Mucosa of descending colon (tissue), 3 donors: ENCODE results near the gene ELL. TPM values are rescaled to one million over a fixed set of nuclear protein-coding genes. Genes with fewer than 3 reads are reported as not detected.
A peak's percentile ranks its signal among the peaks of the same experiment; 100 is the strongest.

ENCODE experiments used
- ATAC-seq: fragments of 200-7000 bp; cut with Tn5 transposase; one replicate; pipeline ENCODE4 v1.9.1; 2020; ENCODE audit warnings: mild to moderate bottlenecking, moderate library complexity
- DNase-seq, 3 donors: peaks; one replicate each; pipeline ENCODE4 v3.0.0-alpha.2; 2020
- H3K36me3 ChIP-seq: fragments of 200-600 bp; one replicate; pipeline ENCODE4 v1.8.0; 2021; ENCODE audit warnings: low read depth, mild to moderate bottlenecking
- H3K4me1 ChIP-seq: fragments of 200-600 bp; one replicate; pipeline ENCODE4 v1.8.0; 2021; ENCODE audit warnings: low read depth, mild to moderate bottlenecking
- H3K4me3 ChIP-seq: fragments of 200-600 bp; one replicate; pipeline ENCODE4 v1.8.0; 2021; ENCODE audit warnings: mild to moderate bottlenecking
- H3K9me3 ChIP-seq: fragments of 200-600 bp; one replicate; pipeline ENCODE4 v1.8.0; 2021; ENCODE audit warnings: mild to moderate bottlenecking
- intact Hi-C, 2 donors: fragments of 100-400 bp; cut with DNase I in 1 of 2; cut with micrococcal nuclease in 1 of 2; formaldehyde crosslinking; loops; one replicate each; pipeline versions ENCODE4 v1.11.0 to v1.11.1; 2022; cut with DNase I, micrococcal nuclease
- total RNA-seq, 3 donors: library from RNA; stranded (reverse); fragmentation: NEBNext Ultra II Directional in 2 of 3; extraction: Animal tissue kit (Norgen Biotek cat#: 25700) in 2 of 3; gene quantifications; one replicate each; pipeline versions ENCODE4 v1.2.1 to v1.2.4, GENCODE V29; 2021 to 2023
- TF ChIP-seq, protein P1 (sequence below): fragments of 200-600 bp; IDR thresholded peaks from one replicate; pipeline ENCODE4 v1.8.0; 2022; ENCODE audit warnings: antibody characterized with exemption, mild to moderate bottlenecking
- donor health status: DM: no; HTN: no; CAD: no; lungs with moderate emphysema.
- donor health status: DM: no; HTN: no; CAD: no.
- donor health status: DM: no; HTN: yes; CAD: no.

ELL gene
- total RNA-seq, 3 donors from 2014 or later: 17.8 to 21.6 (median 18.9) TPM

GRCh38 chr19:18464646-18465045, 57.2 kb downstream of the ELL start:
- no peaks in the 10 kb centered on the region for H3K9me3 ChIP-seq
- ATAC-seq: peak; percentile 63
- TF ChIP-seq, protein P1, sequence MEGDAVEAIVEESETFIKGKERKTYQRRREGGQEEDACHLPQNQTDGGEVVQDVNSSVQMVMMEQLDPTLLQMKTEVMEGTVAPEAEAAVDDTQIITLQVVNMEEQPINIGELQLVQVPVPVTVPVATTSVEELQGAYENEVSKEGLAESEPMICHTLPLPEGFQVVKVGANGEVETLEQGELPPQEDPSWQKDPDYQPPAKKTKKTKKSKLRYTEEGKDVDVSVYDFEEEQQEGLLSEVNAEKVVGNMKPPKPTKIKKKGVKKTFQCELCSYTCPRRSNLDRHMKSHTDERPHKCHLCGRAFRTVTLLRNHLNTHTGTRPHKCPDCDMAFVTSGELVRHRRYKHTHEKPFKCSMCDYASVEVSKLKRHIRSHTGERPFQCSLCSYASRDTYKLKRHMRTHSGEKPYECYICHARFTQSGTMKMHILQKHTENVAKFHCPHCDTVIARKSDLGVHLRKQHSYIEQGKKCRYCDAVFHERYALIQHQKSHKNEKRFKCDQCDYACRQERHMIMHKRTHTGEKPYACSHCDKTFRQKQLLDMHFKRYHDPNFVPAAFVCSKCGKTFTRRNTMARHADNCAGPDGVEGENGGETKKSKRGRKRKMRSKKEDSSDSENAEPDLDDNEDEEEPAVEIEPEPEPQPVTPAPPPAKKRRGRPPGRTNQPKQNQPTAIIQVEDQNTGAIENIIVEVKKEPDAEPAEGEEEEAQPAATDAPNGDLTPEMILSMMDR: no peak
- intact Hi-C loops: no loop called here
- DNase-seq: peak in 2 of 3 donors; percentile 70 to 80
- H3K4me1 ChIP-seq: peaks cover 32% of the 10 kb centered on the region
- no peak overlapping the region for H3K4me3 ChIP-seq
- H3K36me3 ChIP-seq: no peaks in the 10 kb centered on the region

GRCh38 chr19:18461471-18461870, 60.4 kb downstream of the ELL start:
- TF ChIP-seq, protein P1: no peak
- Histone ChIP-seq H3K4me1 (peaks cover 29% of the 10 kb centered on the region), H3K9me3 (no peaks in the 10 kb centered on the region), H3K36me3 (no peaks in the 10 kb centered on the region), H3K4me3 (no peak overlapping the region)
- intact Hi-C loops: no loop called here
- DNase-seq (peak in 1 of 3 donors; percentile 58), ATAC-seq (no peak)

- Histone ChIP-seq H3K9me3 (no peaks in the 10 kb centered on the region), H3K4me3 (no peak overlapping the region), H3K36me3 (no peaks in the 10 kb centered on the region), H3K4me1 (peaks cover 29% of the 10 kb centered on the region)
- intact Hi-C loops: no loop called here
- TF ChIP-seq, protein P1: no peak
- no peak for DNase-seq
- no peak for ATAC-seq
Measured at GRCh38 chr19:18460900-18461299, 61.0 kb downstream of the ELL start.

DNA sequence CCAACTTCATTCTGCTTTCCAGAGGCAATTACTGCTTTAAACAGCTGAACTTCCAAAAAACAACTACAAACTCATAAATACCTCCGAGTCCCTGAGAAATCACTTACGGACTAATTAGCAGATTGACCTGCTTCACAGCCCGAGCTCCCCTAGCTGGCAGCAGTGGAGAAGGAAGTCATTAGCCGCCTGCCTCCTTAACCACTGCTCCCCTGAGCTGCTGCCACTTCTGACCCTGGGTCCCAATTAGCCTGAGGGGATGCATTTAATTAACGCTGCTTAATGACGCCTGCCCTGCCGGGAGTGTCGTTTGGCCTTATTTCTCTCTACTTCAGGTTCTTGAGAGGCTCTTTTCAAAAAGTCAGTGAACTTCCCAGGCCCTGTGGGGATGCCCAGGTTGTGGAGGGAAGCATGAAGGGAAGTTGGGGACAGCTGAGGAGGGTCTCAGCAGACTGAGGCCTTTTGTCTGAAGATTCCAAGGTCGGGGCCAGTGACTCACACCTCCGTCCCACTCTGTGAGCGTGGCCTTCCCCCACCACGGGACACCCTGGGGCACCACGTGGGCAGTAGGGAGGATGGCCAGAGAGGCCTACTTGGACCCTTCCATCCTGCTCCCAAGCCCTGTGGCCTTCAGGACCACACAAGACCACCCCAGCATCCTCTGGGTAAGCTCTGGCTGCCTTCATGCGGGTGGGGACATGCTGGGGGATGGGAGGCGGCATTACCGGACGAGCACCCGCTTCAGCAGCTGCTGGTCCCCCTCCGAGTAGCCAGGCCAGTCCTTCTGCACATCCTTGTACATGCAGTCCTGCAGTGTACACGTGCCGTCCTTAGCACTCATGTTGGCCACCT, 64.2 kb downstream of the ELL start:
- DNase-seq (peak in 1 of 3 donors; percentile 45), ATAC-seq (no peak)
- H3K9me3 ChIP-seq: no peaks in the 10 kb centered on the region
- H3K36me3 ChIP-seq: no peaks in the 10 kb centered on the region
- no peak overlapping the region for H3K4me3 ChIP-seq
- peaks cover 15% of the 10 kb centered on the region for H3K4me1 ChIP-seq
- TF ChIP-seq, protein P1: no peak
- intact Hi-C loops: loop anchor here in 1 of 2 donors (10.0 kb wide), 1 partner anchor 397 kb away; no protein-coding TSS in a partner anchor

DNA sequence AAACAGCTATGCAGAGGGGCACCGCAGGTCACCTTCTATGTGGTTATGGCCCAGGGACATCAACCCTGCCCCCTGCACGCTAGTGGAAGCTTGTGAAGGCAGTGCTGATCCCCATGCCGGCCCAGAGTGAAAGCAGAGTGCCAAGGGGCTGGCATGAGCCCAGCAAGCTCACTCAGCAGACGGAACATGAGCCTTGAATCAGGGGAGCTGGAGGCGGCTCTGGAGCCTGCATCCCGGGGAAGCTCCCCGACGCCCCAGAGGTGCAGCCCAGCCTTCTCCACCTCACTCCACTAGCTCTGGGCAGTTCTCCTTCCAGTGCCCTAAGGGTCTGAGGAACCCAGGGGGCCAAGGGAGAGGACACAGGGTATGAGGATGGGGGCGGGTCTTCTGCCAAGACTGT, 64.9 kb downstream of the ELL start:
- no peak for ATAC-seq
- H3K9me3 ChIP-seq: no peaks in the 10 kb centered on the region
- DNase-seq: peak in 1 of 3 donors; percentile 56
- H3K4me1 ChIP-seq: peaks cover 13% of the 10 kb centered on the region
- TF ChIP-seq, protein P1: no peak
- H3K4me3 ChIP-seq: no peak overlapping the region
- no peaks in the 10 kb centered on the region for H3K36me3 ChIP-seq
- intact Hi-C loops: loop anchor here in 1 of 2 donors (10.0 kb wide), 1 partner anchor 398 kb away; no protein-coding TSS in a partner anchor
